HG03460 (cell line): Measurements from ENCODE around the gene ZNF846.
"Not testable (repeated sequence)": the region's sequence is repeated elsewhere in the genome, so short reads cannot be mapped to it uniquely, and the experiment has no call there.

Experiments used
- ATAC-seq: cut with Tn5 transposase; IDR thresholded peaks from one replicate; pipeline ENCODE4 v1.9.1; 2021; ENCODE audit not compliant: unreplicated experiment

The ZNF846 gene

GRCh38 chr19:9785367-9786331 is 17.1 kb upstream of the ZNF846 start:
- ATAC-seq, result peak; percentile 73

- not testable (repeated sequence) for ATAC-seq
Observed at GRCh38 chr19:9784163-9784496, 15.6 kb upstream of the ZNF846 start.

GRCh38 chr19:9782338-9782737 is 13.8 kb upstream of the ZNF846 start:
- no peak for ATAC-seq

- no peak for ATAC-seq
Observed at GRCh38 chr19:9757544-9758501, 10.7 kb downstream of the ZNF846 start.

- no peak for ATAC-seq
Observed at GRCh38 chr19:9752701-9753443, 15.7 kb downstream of the ZNF846 start.

- ATAC-seq, result no peak
Observed at GRCh38 chr19:9751446-9751845, 17.1 kb downstream of the ZNF846 start.

GRCh38 chr19:9741476-9742171 is 26.9 kb downstream of the ZNF846 start:
- no peak for ATAC-seq

GRCh38 chr19:9735986-9736385 is 32.6 kb downstream of the ZNF846 start:
- no peak for ATAC-seq

- not testable (repeated sequence) for ATAC-seq
Observed at GRCh38 chr19:9730056-9730455, 38.5 kb downstream of the ZNF846 start.

GRCh38 chr19:9729162-9729561 is 39.4 kb downstream of the ZNF846 start:
- no peak for ATAC-seq

GRCh38 chr19:9727644-9728043 is 40.9 kb downstream of the ZNF846 start:
- ATAC-seq, result no peak

- not testable (repeated sequence) for ATAC-seq
Observed at GRCh38 chr19:9725508-9726201, 42.9 kb downstream of the ZNF846 start.

- ATAC-seq, result no peak
Observed at GRCh38 chr19:9724157-9724556, 44.4 kb downstream of the ZNF846 start.

GRCh38 chr19:9721861-9722260 is 46.7 kb downstream of the ZNF846 start:
- no peak for ATAC-seq

GRCh38 chr19:9720541-9720940 is 48.0 kb downstream of the ZNF846 start:
- no peak for ATAC-seq

GRCh38 chr19:9711815-9712214 is 56.7 kb downstream of the ZNF846 start:
- no peak for ATAC-seq

GRCh38 chr19:9709305-9709704 is 59.2 kb downstream of the ZNF846 start:
- no peak for ATAC-seq

- ATAC-seq, result no peak
Observed at GRCh38 chr19:9705836-9706235, 62.7 kb downstream of the ZNF846 start.

- ATAC-seq, result no peak
Observed at GRCh38 chr19:9702186-9702585, 66.4 kb downstream of the ZNF846 start.
